C4-2B (cell line): ENCODE data around the gene PADI4.

Source experiments
- ZFX ChIP-seq: fragments of 450-650 bp; IDR thresholded peaks from 2 replicates; pipeline ENCODE4 v1.6.1; 2017
- TF ChIP-seq, protein P1 (sequence below): fragments of 450-650 bp; conservative IDR thresholded peaks from 2 replicates; pipeline ENCODE4 v1.5.1; 2017; ENCODE audit warnings: mild to moderate bottlenecking

DNA sequence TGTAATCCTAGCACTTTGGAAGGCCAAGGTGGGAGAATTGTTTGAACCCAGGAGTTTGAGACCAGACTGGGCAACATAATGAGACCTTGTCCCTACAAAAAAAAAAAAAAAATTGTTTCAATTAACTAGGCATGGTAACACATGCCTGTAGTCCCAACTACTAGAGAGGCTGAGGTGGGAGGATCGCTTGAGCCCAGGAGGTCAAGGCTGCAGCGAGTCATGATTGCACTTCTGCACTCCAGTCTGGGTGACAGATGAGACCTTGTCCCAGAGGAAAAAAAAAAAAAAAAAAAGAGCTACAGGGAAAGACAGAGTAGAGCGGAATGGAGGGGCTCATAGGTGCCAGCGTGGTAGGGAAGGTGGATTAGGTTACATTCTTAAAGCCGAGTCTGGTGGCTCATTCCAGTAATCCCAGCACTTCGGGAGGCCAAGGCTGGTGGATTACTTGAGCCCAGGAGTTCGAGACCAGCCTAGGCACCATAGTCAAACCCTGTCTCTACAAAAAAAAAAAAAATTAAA, 43.0 kb downstream of the PADI4 start:
- TF ChIP-seq, protein P1, sequence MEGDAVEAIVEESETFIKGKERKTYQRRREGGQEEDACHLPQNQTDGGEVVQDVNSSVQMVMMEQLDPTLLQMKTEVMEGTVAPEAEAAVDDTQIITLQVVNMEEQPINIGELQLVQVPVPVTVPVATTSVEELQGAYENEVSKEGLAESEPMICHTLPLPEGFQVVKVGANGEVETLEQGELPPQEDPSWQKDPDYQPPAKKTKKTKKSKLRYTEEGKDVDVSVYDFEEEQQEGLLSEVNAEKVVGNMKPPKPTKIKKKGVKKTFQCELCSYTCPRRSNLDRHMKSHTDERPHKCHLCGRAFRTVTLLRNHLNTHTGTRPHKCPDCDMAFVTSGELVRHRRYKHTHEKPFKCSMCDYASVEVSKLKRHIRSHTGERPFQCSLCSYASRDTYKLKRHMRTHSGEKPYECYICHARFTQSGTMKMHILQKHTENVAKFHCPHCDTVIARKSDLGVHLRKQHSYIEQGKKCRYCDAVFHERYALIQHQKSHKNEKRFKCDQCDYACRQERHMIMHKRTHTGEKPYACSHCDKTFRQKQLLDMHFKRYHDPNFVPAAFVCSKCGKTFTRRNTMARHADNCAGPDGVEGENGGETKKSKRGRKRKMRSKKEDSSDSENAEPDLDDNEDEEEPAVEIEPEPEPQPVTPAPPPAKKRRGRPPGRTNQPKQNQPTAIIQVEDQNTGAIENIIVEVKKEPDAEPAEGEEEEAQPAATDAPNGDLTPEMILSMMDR, result no peak
- no peak for TF ChIP-seq ZFX
